Coronary artery (tissue), 2 donors: ENCODE results near the gene LRRC4B.
"Not testable (repeated sequence)": the region's sequence is repeated elsewhere in the genome, so short reads cannot be mapped to it uniquely, and the experiment has no call there.

Experiments
- DNase-seq: peaks from one replicate; pipeline ENCODE4 v3.0.0-alpha.2; 2017; ENCODE audit warnings: low spot score
- H3K27ac ChIP-seq, 2 donors: fragments of 200-600 bp; sonication (generic); one replicate each; pipeline ENCODE4 v1.5.1; 2016 to 2019
- H3K4me3 ChIP-seq: fragments of 200-600 bp; sonication (generic); 2 replicates; pipeline ENCODE4 v1.5.1; 2016; ENCODE audit warnings: mild to moderate bottlenecking, moderate library complexity
- TF ChIP-seq, protein P1 (sequence below): fragments of 200-600 bp; sonication (generic); IDR thresholded peaks from one replicate; pipeline ENCODE4 v1.5.1; 2019; ENCODE audit warnings: antibody characterized with exemption

Gene LRRC4B

DNA sequence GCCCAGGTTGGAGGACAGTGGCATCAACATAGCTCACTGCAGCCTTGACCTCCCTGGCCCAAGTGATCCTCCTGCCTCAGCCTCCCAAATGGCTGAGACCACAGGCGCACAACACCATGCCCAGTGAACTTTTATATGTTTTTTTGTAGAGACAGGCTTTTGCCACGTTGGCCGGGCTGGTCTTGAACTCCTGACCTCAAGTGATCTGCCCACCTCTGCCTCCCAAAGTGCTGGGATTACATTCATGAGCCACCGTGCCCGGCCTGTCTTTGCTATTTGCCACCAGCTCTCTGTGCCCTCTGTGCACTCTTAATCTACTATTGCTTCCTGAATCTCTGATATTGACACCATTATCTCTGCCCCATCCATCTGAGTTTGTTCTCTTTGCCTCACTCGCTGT, 34.3 kb upstream of the LRRC4B start:
- DNase-seq = no peak
- H3K27ac ChIP-seq = no peak overlapping the region
- no peak overlapping the region for H3K4me3 ChIP-seq
- TF ChIP-seq, protein P1, sequence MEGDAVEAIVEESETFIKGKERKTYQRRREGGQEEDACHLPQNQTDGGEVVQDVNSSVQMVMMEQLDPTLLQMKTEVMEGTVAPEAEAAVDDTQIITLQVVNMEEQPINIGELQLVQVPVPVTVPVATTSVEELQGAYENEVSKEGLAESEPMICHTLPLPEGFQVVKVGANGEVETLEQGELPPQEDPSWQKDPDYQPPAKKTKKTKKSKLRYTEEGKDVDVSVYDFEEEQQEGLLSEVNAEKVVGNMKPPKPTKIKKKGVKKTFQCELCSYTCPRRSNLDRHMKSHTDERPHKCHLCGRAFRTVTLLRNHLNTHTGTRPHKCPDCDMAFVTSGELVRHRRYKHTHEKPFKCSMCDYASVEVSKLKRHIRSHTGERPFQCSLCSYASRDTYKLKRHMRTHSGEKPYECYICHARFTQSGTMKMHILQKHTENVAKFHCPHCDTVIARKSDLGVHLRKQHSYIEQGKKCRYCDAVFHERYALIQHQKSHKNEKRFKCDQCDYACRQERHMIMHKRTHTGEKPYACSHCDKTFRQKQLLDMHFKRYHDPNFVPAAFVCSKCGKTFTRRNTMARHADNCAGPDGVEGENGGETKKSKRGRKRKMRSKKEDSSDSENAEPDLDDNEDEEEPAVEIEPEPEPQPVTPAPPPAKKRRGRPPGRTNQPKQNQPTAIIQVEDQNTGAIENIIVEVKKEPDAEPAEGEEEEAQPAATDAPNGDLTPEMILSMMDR = no peak

DNA sequence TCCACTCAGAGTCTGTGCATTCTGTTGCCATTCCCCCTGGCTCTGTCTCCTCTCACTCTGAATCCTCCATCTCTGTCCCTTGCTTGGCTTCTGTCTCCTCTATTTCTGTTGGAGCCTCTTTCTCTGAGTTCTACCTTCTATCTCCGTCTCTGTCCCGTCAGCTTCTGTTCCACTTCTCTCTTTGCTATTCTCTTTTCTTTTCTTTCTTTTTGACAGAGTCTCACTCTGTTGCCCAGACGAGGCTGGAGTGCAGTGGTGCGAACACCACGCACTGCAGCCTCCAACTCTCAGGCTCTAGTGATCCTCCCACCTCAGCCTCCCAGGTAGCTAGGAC, 33.8 kb upstream of the LRRC4B start:
- TF ChIP-seq, protein P1 = no peak
- Histone ChIP-seq H3K27ac (no peak overlapping the region), H3K4me3 (no peak overlapping the region)
- no peak for DNase-seq

DNA sequence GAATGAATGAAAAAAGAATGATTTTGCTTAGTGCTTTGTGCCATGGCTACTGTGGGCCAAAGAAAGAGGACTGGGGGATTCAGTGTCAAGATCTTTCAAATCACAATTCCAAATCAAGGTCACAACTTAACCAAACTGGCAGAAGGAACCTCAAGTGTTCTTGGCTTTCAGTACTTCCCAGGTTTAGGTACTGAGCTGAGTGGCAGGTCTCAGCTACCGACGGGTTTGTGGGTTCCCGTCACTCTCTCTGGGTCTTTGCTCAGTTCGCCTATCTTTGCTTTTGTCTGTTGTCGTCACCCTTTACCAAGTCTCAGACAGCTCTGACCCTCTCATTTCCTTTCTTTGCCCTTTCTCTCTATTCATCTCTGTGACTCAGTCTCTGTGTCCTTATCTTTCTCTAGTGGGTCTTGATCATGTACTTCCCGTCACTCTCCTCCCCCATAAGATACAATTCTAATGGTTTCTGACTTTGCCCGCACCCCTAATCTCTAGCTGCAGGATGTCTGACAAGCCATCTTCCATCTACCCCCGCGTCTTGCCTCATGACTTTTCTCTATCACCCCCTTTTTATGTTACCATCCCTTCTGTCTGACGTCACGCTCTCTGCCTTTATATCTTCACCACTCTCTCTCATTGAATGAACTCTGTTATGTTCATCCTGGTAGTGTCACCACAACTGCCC, 33.3 kb upstream of the LRRC4B start:
- H3K27ac ChIP-seq = no peak overlapping the region
- no peak for DNase-seq
- H3K4me3 ChIP-seq = no peak overlapping the region
- TF ChIP-seq, protein P1 = no peak

DNA sequence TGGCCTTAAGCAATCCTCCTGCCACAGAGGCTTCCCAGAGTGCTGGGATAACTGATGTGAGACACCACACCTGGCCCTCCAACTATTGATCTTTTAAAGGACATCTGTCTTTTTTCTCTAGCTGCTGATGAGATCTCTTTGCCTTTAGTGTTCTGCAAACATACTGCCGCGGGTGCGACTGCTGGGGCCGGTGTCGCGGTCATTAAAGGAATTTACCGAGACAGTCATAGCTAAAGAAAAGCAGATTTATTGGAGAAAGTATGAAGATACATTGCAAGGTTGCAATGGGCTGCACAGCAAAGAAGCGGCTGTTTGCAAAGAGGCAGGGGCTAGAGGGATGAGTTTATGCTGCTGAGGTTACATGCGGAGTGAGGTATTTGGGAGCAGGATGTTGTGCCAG, 31.2 kb upstream of the LRRC4B start:
- DNase-seq = no peak
- TF ChIP-seq, protein P1 = no peak
- Histone ChIP-seq H3K27ac (no peak overlapping the region), H3K4me3 (no peak overlapping the region)

DNA sequence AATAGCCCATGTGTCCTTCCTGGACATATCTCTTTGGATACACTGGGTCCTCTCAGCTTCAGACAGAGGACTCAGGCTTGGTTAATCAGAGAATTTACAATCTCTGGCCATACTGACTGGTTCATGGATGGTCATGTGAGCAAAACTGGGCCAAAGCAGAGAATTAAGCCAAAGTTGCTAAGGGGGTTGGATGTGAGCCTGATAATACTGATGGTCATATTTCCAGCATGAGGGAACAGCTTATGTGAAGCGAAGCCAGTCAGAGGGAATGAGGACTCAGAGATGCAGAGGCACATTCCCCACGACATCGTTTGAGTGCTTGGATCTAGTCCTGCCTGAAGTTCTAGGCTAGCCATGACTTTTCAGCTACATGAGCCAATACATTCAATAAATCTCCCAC, 22.0 kb upstream of the LRRC4B start:
- TF ChIP-seq, protein P1 = no peak
- Histone ChIP-seq H3K4me3 (no peak overlapping the region), H3K27ac (no peak overlapping the region)
- no peak for DNase-seq

DNA sequence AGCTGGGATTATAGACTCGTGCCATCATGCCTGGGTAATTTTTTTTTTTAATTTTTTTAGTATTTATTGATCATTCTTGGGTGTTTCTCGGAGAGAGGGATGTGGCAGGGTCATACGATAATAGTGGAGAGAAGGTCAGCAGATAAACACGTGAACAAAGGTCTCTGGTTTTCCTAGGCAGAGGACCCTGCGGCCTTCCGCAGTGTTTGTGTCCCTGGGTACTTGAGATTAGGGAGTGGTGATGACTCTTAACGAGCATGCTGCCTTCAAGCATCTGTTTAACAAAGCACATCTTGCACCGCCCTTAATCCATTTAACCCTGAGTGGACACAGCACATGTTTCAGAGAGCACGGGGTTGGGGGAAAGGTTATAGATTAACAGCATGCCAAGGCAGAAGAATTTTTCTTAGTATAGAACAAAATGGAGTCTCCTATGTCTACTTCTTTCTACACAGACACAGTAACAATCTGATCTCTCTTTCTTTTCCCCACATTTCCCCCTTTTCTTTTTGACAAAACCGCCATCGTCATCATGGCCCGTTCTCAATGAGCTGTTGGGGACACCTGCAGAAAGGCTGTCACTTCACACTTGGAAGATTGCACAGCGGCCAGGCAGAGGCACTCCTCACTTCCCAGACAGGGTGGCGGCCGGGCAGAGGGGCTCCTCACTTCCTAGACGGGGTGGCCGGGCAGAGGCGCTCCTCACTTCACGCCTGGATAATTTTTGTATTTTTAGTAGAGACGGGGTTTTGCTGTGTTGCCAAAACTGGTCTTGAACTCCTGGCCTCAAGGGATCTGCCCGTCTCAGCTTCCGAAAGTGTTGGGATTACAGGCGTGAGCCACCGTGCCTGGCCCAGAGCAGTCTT, 13.8 kb upstream of the LRRC4B start:
- not testable (repeated sequence) for H3K4me3 ChIP-seq, DNase-seq

DNA sequence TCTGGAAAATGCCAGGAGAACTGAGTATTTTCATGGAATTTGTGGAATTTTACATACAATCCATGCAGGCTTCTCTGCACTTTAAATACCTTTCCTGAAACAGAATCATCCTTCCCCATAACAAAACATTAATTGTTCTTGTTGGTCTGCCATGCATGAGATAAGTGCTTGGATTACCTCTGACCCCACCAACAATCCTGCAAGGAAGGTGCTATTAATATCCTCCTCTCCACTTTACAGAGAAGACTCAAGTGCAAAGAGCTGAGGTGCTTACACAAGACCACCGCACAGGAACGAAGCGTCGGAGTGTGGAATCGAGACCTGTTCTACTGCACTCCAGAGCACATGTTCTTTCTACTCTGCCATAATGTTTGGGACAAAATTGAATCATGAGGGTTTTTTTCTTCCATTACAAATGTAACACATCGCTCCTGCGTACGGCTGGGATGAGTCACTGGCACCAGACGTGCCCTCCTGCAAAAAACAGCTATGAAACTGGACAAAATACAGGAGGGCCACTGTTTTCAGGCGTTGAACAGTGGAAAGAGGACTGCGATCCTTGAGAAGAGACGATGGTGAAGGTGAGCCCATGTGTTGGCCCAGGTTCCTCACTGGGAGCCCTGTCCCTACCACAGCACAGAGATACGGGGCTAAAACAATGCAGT, 12.9 kb upstream of the LRRC4B start:
- no peak overlapping the region for H3K4me3 ChIP-seq
- no peak for DNase-seq
- no peak overlapping the region for H3K27ac ChIP-seq

More for the DNA sequence above, 13.8 kb upstream of the LRRC4B start:
- not testable (repeated sequence) for H3K27ac ChIP-seq

More for the DNA sequence above, 12.9 kb upstream of the LRRC4B start:
- TF ChIP-seq, protein P1 = no peak
